ENCODE measurements around the gene SLC7A1.
A peak's percentile ranks its signal among the peaks of the same experiment; 100 is the strongest.

SLC7A1 gene

DNA sequence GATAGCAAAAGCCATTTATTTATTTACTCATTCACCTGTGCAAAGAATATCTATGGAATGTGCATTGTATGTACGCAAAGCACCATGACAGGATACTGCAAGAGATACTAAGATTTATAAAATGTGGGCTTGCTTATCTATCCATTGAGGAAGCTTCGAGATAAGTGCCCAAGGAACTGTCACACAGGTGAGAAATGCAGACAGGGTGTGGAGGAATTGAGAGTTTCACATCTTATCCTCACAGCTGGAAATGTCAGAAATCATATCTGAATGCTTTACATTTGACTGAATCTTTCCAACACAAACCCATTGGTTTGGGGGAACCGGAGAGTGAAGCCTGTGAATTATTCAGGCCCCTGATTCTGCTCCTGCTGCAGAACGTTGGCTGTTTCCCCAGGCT is 113.0 kb downstream of the SLC7A1 start:
- Mint-ChIP-seq H3K27me3 (peaks cover 67% of the 10 kb centered on the region), H3K9me3 (no peaks in the 10 kb centered on the region), H3K4me1 (no peaks in the 10 kb centered on the region), H3K4me3 (no peak overlapping the region), H3K27ac (ENCODE audit: low read depth) (no peak overlapping the region), H3K36me3 (ENCODE audit: insufficient read depth) (no peaks in the 10 kb centered on the region)
- ATAC-seq (replicated peaks; ENCODE audit: extremely low read depth, poor library complexity, severe bottlenecking): no peak
- no peak for DNase-seq (ENCODE audit: low spot score in 2 of 2)

DNA sequence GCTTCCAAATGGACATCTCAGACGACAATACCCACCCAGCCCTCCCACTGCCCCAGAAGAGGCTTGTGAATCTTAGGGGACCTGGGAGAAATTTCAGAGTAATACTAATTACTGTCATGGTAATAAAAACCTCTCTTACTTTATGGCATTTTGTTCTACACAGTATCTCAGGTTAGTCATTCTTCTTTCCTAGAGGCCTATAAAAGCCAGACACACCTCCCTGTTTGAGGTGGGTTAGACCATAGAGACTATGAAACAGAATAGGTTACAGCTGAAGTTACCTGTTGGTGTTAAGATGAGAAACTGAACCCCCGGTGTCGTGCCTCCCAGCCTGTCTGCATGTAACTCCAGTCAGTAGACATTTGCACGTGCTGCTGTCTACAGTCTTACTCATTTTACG is 113.9 kb downstream of the SLC7A1 start:
- no peaks in the 10 kb centered on the region for H3K36me3 Mint-ChIP-seq (ENCODE audit: insufficient read depth)
- DNase-seq (ENCODE audit: low spot score in 2 of 2) (no peak), ATAC-seq (replicated peaks; ENCODE audit: extremely low read depth, poor library complexity, severe bottlenecking) (no peak)
- H3K27me3 Mint-ChIP-seq: peaks cover 76% of the 10 kb centered on the region
- no peak overlapping the region for H3K4me3 Mint-ChIP-seq
- H3K9me3 Mint-ChIP-seq: no peaks in the 10 kb centered on the region
- H3K27ac Mint-ChIP-seq (ENCODE audit: low read depth): no peak overlapping the region
- H3K4me1 Mint-ChIP-seq: no peaks in the 10 kb centered on the region

DNA sequence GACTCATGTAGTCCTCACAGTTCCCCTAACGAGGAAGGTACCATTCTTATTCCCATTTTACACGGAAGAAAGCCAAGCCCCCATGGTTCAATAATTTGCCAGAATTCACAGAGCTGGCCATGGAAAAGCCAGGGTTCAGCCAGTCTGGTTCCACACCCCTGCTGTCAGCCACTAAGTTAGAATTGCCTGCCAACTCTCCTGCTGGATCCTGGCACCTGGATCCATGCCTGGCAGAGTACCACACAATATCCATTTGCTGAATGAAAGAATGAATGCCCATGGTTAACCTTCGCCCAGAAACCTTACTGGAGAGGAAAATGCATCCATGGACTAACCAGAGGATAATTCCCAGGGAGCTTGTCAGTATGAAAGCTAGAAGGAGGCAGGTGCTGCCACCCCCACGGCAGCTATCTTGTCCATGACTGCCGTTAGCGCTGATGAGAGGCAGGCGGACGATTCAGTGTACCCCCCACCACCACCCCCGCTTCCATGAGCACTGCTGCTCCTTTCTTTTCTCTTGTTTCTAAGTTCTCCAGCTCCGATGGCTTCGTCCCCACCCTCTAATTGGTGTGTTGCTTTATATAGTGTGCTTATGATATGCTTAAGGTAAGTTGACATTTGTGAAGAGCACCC is 114.5 kb downstream of the SLC7A1 start:
- no peak overlapping the region for H3K27ac Mint-ChIP-seq (ENCODE audit: low read depth)
- no peaks in the 10 kb centered on the region for H3K9me3 Mint-ChIP-seq
- ATAC-seq (replicated peaks; ENCODE audit: extremely low read depth, poor library complexity, severe bottlenecking): no peak
- no peaks in the 10 kb centered on the region for H3K4me1 Mint-ChIP-seq
- H3K27me3 Mint-ChIP-seq: peaks cover 82% of the 10 kb centered on the region
- H3K4me3 Mint-ChIP-seq: no peak overlapping the region
- no peak for DNase-seq (ENCODE audit: low spot score in 2 of 2)
- no peaks in the 10 kb centered on the region for H3K36me3 Mint-ChIP-seq (ENCODE audit: insufficient read depth)

- H3K27ac Mint-ChIP-seq (ENCODE audit: low read depth): no peak overlapping the region
- DNase-seq (ENCODE audit: low spot score in 2 of 2) (no peak), ATAC-seq (replicated peaks; ENCODE audit: extremely low read depth, poor library complexity, severe bottlenecking) (no peak)
- H3K4me3 Mint-ChIP-seq: no peak overlapping the region
- H3K36me3 Mint-ChIP-seq (ENCODE audit: insufficient read depth): no peaks in the 10 kb centered on the region
- no peaks in the 10 kb centered on the region for H3K4me1 Mint-ChIP-seq
- no peaks in the 10 kb centered on the region for H3K9me3 Mint-ChIP-seq
- peaks cover 75% of the 10 kb centered on the region for H3K27me3 Mint-ChIP-seq
Observed at GRCh38 chr13:29479716-29480492, 115.6 kb downstream of the SLC7A1 start.

DNA sequence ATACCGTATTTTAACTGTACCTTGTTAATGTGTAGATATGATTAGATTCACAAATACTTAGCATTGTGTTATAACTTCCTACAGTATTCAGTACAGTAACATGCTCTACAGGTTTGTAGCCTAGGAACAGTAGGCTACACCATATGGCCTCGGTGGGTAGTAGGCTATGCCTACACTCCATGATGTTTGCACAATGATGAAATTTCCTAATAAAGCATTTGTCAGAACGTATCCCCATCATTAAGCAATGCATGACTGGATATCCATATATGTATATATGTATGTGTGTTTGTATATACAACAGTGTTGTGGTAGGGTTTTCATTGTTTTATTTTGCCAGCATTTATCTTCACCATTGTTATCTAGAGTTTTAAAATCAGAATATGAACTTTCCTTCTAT is 119.4 kb downstream of the SLC7A1 start:
- no peak for DNase-seq (ENCODE audit: low spot score in 2 of 2)
- Mint-ChIP-seq H3K36me3 (ENCODE audit: insufficient read depth) (no peaks in the 10 kb centered on the region), H3K9me3 (no peaks in the 10 kb centered on the region), H3K4me3 (no peak overlapping the region), H3K27ac (ENCODE audit: low read depth) (no peak overlapping the region), H3K27me3 (peaks cover 50% of the 10 kb centered on the region), H3K4me1 (peaks cover 5% of the 10 kb centered on the region)
- no peak for ATAC-seq (replicated peaks; ENCODE audit: extremely low read depth, poor library complexity, severe bottlenecking)

DNA sequence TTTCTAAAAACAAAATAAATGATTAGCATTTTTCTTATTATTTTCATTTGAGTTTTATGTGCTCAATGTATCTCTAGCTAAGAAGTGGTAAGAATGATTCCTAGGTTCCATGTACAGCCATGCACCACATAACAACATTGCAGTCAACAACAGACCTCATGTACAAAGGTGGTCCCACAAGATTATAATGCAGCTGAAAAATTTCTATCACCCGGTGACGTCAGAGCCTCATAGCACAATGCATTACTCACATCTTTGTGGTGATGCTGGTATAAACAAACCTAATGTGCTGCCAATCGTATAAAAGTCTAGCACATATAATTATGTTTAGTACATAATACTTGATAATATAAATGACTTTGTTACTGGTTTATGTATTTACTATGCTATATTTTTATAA is 120.5 kb downstream of the SLC7A1 start:
- Mint-ChIP-seq H3K27me3 (peaks cover 39% of the 10 kb centered on the region), H3K27ac (ENCODE audit: low read depth) (no peak overlapping the region), H3K9me3 (no peaks in the 10 kb centered on the region), H3K4me3 (no peak overlapping the region), H3K36me3 (ENCODE audit: insufficient read depth) (no peaks in the 10 kb centered on the region), H3K4me1 (peaks cover 5% of the 10 kb centered on the region)
- ATAC-seq (replicated peaks; ENCODE audit: extremely low read depth, poor library complexity, severe bottlenecking): no peak
- DNase-seq (ENCODE audit: low spot score in 2 of 2): no peak

GRCh38 chr13:29473166-29473565 is 122.3 kb downstream of the SLC7A1 start:
- H3K4me3 Mint-ChIP-seq: no peak overlapping the region
- H3K4me1 Mint-ChIP-seq: peaks cover 5% of the 10 kb centered on the region
- peaks cover 21% of the 10 kb centered on the region for H3K27me3 Mint-ChIP-seq

DNA sequence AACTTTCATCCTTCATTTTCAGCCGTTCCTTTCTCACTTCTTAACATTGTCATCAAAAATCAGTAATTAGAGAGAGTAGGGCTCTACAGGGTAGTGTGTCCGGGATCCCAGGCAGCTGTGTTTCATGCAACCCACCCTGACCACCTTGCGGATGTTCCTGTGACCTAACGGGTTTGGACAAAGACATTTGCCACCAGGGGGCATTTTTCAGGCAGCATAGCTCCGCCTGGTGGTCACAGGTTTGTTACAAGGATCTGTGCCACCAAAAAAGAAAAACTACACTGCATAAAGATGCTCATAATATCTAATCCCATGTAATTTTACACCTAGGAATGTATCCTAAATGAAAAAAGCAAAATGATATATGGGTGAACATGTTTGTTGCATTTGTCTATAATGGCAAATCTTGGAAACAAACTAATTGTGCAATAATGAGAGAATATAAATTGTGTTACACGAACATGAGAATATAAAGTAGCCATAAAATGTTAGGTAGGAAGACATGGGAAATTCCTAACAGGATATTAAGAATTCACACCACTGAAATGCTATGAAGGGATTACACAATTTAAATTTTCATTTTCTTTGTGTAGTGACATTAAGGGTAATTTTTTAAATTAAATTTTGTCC is 123.0 kb downstream of the SLC7A1 start:
- Mint-ChIP-seq H3K36me3 (ENCODE audit: insufficient read depth) (peaks cover 2% of the 10 kb centered on the region), H3K27ac (ENCODE audit: low read depth) (no peak overlapping the region), H3K4me3 (no peak overlapping the region), H3K4me1 (peaks cover 5% of the 10 kb centered on the region), H3K27me3 (peaks cover 14% of the 10 kb centered on the region), H3K9me3 (no peaks in the 10 kb centered on the region)
- ATAC-seq (replicated peaks; ENCODE audit: extremely low read depth, poor library complexity, severe bottlenecking) (no peak), DNase-seq (ENCODE audit: low spot score in 2 of 2) (peak in 1 of 2 donors; percentile 18)

More at GRCh38 chr13:29473166-29473565, 122.3 kb downstream of the SLC7A1 start:
- DNase-seq (ENCODE audit: low spot score in 2 of 2): no peak
- no peak overlapping the region for H3K27ac Mint-ChIP-seq (ENCODE audit: low read depth)
- peaks cover 2% of the 10 kb centered on the region for H3K36me3 Mint-ChIP-seq (ENCODE audit: insufficient read depth)
- no peaks in the 10 kb centered on the region for H3K9me3 Mint-ChIP-seq
- ATAC-seq (replicated peaks; ENCODE audit: extremely low read depth, poor library complexity, severe bottlenecking): no peak

DNA sequence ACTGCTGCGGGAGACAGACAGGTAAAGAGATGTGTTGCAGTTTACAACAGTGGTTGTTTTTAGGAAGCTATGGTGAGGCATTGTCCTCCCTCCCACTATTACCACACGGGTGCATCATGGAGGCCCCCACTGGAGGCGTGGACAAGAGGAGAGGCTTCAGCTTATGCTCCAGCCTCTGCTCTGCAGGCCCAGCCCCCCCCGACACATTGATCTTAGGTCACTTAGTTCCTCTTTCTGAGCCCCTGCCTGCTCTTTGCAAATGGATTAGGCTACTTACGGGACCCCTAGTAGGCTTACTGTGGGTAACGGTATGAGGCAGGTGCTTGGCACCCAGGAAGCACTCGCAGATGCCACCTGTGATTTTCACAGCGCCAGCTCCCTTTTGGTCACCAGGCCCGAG is 123.9 kb downstream of the SLC7A1 start:
- no peak overlapping the region for H3K4me3 Mint-ChIP-seq
- ATAC-seq (replicated peaks; ENCODE audit: extremely low read depth, poor library complexity, severe bottlenecking): no peak
- DNase-seq (ENCODE audit: low spot score in 2 of 2): no peak

DNA sequence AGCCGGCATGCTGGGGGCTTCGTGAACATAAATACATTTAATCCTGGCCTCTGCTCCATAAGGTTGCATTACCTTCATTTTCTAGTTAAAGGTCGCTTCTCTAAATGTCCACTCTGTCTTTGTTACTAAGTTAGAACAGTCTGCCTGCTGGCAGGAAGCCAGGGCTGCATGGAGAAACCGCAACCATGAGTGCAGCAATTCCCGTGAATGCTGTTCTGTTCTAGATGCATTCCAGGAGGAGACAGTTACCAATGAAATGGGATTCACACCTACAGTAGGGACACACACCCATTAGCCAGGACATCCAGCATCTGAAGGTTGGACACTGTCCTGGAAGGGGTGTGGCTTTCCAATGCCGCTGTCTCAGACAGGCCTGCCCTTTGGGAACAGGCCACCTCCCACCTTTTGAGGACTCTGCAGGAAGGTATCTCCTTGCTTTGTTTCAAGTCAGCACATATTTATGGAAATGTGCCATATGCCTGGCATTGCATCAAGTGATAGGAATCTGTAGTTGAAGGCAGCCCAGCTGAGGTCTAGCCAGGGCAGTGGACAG is 129.7 kb downstream of the SLC7A1 start:
- DNase-seq (ENCODE audit: low spot score in 2 of 2) (no peak), ATAC-seq (replicated peaks; ENCODE audit: extremely low read depth, poor library complexity, severe bottlenecking) (no peak)
- no peaks in the 10 kb centered on the region for H3K9me3 Mint-ChIP-seq
- H3K27ac Mint-ChIP-seq (ENCODE audit: low read depth): no peak overlapping the region
- H3K4me3 Mint-ChIP-seq: no peak overlapping the region
- H3K27me3 Mint-ChIP-seq: peaks cover 2% of the 10 kb centered on the region
- peaks cover 2% of the 10 kb centered on the region for H3K36me3 Mint-ChIP-seq (ENCODE audit: insufficient read depth)
- no peaks in the 10 kb centered on the region for H3K4me1 Mint-ChIP-seq

More for the DNA sequence above, 123.9 kb downstream of the SLC7A1 start:
- Mint-ChIP-seq H3K4me1 (peaks cover 5% of the 10 kb centered on the region), H3K36me3 (ENCODE audit: insufficient read depth) (peaks cover 2% of the 10 kb centered on the region), H3K9me3 (no peaks in the 10 kb centered on the region), H3K27me3 (peaks cover 5% of the 10 kb centered on the region), H3K27ac (ENCODE audit: low read depth) (no peak overlapping the region)

DNA sequence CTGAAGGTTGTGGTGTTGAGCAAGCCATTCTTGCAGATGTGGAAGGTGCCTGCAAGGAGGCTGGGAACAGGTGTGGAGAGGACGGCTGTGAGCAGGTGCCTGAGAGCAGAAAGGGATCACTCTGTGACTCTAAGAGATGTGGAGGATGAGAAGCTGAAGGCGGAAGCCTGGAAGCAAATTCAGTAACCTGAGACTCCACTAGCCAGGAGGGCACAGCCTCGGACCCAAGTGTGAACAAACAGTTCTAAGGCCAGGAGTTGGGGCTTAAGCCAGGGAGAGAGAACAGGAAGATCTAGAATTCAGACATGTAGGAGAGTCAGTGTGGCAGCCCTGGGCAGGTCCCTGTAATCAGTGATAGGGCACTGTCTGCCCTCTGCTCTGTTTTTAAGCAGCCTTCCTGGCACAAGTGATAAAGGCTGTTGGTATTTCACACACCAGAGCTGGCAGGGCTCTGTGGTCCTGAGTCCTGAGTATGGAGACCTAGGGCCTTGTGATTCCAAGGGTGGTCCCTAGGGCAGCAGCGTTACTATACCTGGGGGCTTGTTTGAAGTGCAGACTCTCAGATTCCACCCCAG is 131.3 kb downstream of the SLC7A1 start:
- Mint-ChIP-seq H3K9me3 (no peaks in the 10 kb centered on the region), H3K4me1 (no peaks in the 10 kb centered on the region), H3K4me3 (no peak overlapping the region), H3K27me3 (peaks cover 13% of the 10 kb centered on the region), H3K36me3 (ENCODE audit: insufficient read depth) (no peaks in the 10 kb centered on the region), H3K27ac (ENCODE audit: low read depth) (no peak overlapping the region)
- ATAC-seq (replicated peaks; ENCODE audit: extremely low read depth, poor library complexity, severe bottlenecking) (no peak), DNase-seq (ENCODE audit: low spot score in 2 of 2) (no peak)

DNA sequence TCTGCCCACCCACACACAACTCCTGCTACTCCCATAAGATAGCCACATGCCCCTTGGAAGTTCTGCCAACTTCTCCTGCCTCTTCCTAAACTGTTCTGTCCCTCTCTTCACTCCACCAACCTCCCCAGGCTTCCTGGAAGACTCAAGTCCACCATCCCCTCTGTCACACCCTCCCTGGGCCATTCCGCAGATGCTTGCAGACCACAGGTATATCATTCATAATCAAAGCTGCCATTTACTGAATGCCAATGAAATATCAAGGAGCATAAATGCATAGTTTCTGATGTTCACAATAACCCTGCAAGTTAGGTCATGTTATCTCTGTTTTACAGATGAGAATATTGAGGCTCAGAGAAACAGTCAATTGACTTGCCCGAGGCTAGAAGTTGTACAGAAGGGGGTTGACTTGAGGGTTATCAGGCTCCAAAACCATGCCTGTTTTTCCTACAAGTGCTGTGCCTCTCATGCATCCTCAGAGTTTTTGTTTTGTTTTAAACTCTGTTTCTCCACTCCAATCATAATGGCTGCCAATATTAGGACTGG is 135.6 kb downstream of the SLC7A1 start:
- Mint-ChIP-seq H3K27me3 (peaks cover 27% of the 10 kb centered on the region), H3K9me3 (no peaks in the 10 kb centered on the region), H3K36me3 (ENCODE audit: insufficient read depth) (peaks cover 1% of the 10 kb centered on the region), H3K4me3 (no peak overlapping the region), H3K27ac (ENCODE audit: low read depth) (no peak overlapping the region), H3K4me1 (no peaks in the 10 kb centered on the region)
- DNase-seq (ENCODE audit: low spot score in 2 of 2): no peak
- no peak for ATAC-seq (replicated peaks; ENCODE audit: extremely low read depth, poor library complexity, severe bottlenecking)
